Kidney (tissue), 14 donors: Measurements from ENCODE around the gene MCTP2. TPM values are rescaled to one million over a fixed set of nuclear protein-coding genes. Genes with fewer than 3 reads are reported as not detected.
"Not testable (repeated sequence)": the region's sequence is repeated elsewhere in the genome, so short reads cannot be mapped to it uniquely, and the experiment has no call there.

Experiments used
- DNase-seq, 5 donors: peaks; one replicate each; pipeline ENCODE4 v3.0.0-alpha.2; 2013 to 2020
- FAIRE-seq: peaks from 2 replicates; lab custom pipeline; 2012; peaks lifted over from hg19 to GRCh38; lab: Jason Lieb, UNC
- H3K27ac ChIP-seq, 2 donors: one replicate each; pipeline ENCODE4 v1.7.0; 2013; ENCODE audit warnings: low read depth in 2 of 2, low read length in 2 of 2, inconsistent platforms in 1 of 2
- H3K27me3 ChIP-seq: one replicate; pipeline ENCODE4 v1.7.1; 2013; ENCODE audit warnings: low read length, inconsistent platforms; ENCODE audit not compliant: control insufficient read depth, insufficient read depth
- H3K36me3 ChIP-seq, 3 donors: one replicate each; pipeline versions ENCODE4 v1.7.0 to v1.7.1; 2013; ENCODE audit warnings: low read length in 3 of 3, control low read depth in 1 of 3, inconsistent platforms in 1 of 3; ENCODE audit not compliant: insufficient read depth in 3 of 3, control insufficient read depth in 2 of 3
- H3K4me1 ChIP-seq, 3 donors: one replicate each; pipeline versions ENCODE4 v1.7.0 to v1.7.1; 2013; ENCODE audit warnings: low read length in 3 of 3, inconsistent platforms in 1 of 3, low read depth in 1 of 3; ENCODE audit not compliant: control insufficient read depth in 2 of 3, insufficient read depth in 2 of 3
- H3K4me3 ChIP-seq, 3 donors: one replicate each; pipeline versions ENCODE4 v1.7.0 to v1.8.1; 2013; ENCODE audit warnings: low read length in 3 of 3, control low read depth in 1 of 3, inconsistent platforms in 1 of 3
- H3K9ac ChIP-seq, 3 donors: one replicate each; pipeline versions ENCODE4 v1.7.0 to v1.7.1; 2013; ENCODE audit warnings: low read length in 3 of 3, control low read depth in 1 of 3, inconsistent platforms in 1 of 3
- H3K9me3 ChIP-seq, 3 donors: one replicate each; pipeline versions ENCODE4 v1.7.0 to v1.7.1; 2013; ENCODE audit warnings: low read length in 3 of 3, control low read depth in 1 of 3, inconsistent platforms in 1 of 3; ENCODE audit not compliant: control insufficient read depth in 2 of 3, insufficient read depth in 1 of 3
- intact Hi-C: fragments of 100-400 bp; cut with DNase I; formaldehyde crosslinking; loops from one replicate; pipeline ENCODE4 v1.11.1; 2022
- polyA plus RNA-seq: library from polyadenylated mRNA; stranded (reverse); fragments of 350-450 nt; fragmentation: Illumina TruSeq; extraction: RNeasy Lipid Tissue Mini Kit (QIAGEN cat#74804); gene quantifications from one replicate; pipeline ENCODE4 v1.2.3, GENCODE V29; 2014; ENCODE audit warnings: low read depth, low replicate concordance; ENCODE audit not compliant: insufficient read depth
- total RNA-seq: library from RNA; stranded (reverse); fragmentation: NEBNext Ultra II Directional; extraction: Animal tissue kit (Norgen Biotek cat#: 25700); gene quantifications from one replicate; pipeline ENCODE4 v1.2.1, GENCODE V29; 2021
- TF ChIP-seq, protein P1 (sequence below): IDR thresholded peaks from 3 replicates; pipeline ENCODE4 v1.5.1; 2012; ENCODE audit warnings: mild to moderate bottlenecking, moderate library complexity, borderline replicate concordance; ENCODE audit not compliant: insufficient read depth; ENCODE audit errors: extremely low read depth
- donor health status: control.
- donor health status: control.
- donor health status: control.
- donor health status: control.
- donor health status: control.
- donor health status: DM: yes; HTN: yes; CAD: no.
- donor health status: Normal renal cell carcinoma (clear cell type).

The MCTP2 gene
- total and polyA plus RNA-seq, 2 donors from 2014 or later, result 1.2 to 21.1 TPM

DNA sequence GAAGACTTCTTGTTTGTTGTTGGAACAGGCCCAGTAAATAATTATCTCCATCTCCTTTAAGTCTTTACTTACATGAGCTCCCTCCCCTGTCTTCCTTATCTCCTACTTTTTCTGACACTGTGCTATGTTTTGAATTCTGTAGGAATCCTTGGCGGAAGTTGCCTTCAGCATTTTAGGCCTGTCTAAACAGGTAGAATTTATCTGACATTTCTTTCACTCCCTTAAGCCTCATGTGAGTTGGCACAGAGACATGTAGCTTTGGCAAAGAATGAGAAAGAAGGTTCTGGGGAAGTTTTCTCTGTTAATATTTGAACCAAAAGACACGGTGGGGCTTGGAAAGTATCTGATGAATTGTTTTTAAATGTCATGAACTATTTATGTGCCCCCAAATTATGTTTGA lies 8.1 kb downstream of the MCTP2 start:
- no peak for FAIRE-seq

DNA sequence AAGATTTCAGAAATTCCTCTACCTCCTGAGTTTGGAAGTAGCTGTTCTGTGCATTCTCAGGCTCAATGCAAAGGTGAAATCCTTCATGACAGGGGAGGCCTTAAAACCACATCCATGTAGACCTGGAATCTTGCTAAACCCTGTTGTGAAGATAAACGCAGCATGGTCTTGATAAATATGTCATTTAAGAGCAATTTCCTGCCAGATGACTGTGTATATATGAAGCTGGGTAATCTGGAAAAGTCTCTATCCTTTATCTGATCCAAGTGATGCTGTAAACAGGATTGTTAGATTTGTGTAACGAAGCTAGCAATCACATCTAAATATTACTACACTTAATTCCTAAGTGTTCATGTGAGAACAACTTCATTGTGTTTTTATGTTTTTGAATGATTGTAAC lies 9.1 kb downstream of the MCTP2 start:
- H3K36me3 ChIP-seq, result peaks cover 0 to 3% (median 0%) of the 10 kb centered on the region in 3 donors
- H3K27ac ChIP-seq, result no peak overlapping the region
- TF ChIP-seq, protein P1, sequence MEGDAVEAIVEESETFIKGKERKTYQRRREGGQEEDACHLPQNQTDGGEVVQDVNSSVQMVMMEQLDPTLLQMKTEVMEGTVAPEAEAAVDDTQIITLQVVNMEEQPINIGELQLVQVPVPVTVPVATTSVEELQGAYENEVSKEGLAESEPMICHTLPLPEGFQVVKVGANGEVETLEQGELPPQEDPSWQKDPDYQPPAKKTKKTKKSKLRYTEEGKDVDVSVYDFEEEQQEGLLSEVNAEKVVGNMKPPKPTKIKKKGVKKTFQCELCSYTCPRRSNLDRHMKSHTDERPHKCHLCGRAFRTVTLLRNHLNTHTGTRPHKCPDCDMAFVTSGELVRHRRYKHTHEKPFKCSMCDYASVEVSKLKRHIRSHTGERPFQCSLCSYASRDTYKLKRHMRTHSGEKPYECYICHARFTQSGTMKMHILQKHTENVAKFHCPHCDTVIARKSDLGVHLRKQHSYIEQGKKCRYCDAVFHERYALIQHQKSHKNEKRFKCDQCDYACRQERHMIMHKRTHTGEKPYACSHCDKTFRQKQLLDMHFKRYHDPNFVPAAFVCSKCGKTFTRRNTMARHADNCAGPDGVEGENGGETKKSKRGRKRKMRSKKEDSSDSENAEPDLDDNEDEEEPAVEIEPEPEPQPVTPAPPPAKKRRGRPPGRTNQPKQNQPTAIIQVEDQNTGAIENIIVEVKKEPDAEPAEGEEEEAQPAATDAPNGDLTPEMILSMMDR, result no peak
- intact Hi-C loops, result no loop called here
- H3K9me3 ChIP-seq, result peaks cover 0 to 4% (median 2%) of the 10 kb centered on the region in 3 donors
- DNase-seq, result no peak
- no peak overlapping the region for H3K9ac ChIP-seq
- no peaks in the 10 kb centered on the region for H3K27me3 ChIP-seq
- H3K4me1 ChIP-seq, result peaks cover 0 to 4% (median 0%) of the 10 kb centered on the region in 3 donors
- FAIRE-seq, result no peak
- H3K4me3 ChIP-seq, result no peak overlapping the region

More for the DNA sequence above, 8.1 kb downstream of the MCTP2 start:
- H3K27ac ChIP-seq, result peak overlapping the region in 1 of 2 donors; percentile 61
- no peaks in the 10 kb centered on the region for H3K27me3 ChIP-seq
- H3K4me1 ChIP-seq, result peaks cover 0 to 4% (median 0%) of the 10 kb centered on the region in 3 donors
- TF ChIP-seq, protein P1, result no peak
- intact Hi-C loops, result no loop called here
- H3K4me3 ChIP-seq, result no peak overlapping the region
- H3K36me3 ChIP-seq, result peaks cover 0 to 3% (median 0%) of the 10 kb centered on the region in 3 donors
- no peak for DNase-seq
- H3K9ac ChIP-seq, result no peak overlapping the region
- peaks cover 0 to 4% (median 2%) of the 10 kb centered on the region in 3 donors for H3K9me3 ChIP-seq

DNA sequence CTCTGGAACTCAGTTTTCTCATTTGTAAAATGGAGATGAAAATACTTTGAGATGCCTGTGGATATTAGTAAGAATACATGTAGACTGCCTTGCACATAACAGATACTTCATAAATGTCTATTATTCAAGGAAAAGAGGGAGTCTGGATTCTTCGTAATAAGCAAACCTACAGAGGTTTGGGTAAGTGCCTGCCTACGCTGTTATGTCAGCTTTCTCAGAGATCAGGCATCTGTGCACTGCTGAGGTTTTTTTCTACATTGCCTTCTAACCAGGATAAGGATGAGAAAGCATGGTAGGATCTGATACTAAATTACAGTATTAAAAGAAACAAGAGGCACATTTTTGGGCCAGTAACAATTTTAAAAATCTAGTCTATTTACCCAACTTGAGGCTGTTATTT lies 10.9 kb downstream of the MCTP2 start:
- Histone ChIP-seq H3K36me3 (peaks cover 0 to 3% (median 0%) of the 10 kb centered on the region in 3 donors), H3K9me3 (peaks cover 0 to 4% (median 2%) of the 10 kb centered on the region in 3 donors), H3K4me1 (peaks cover 0 to 4% (median 0%) of the 10 kb centered on the region in 3 donors), H3K27ac (no peak overlapping the region), H3K9ac (no peak overlapping the region), H3K27me3 (no peaks in the 10 kb centered on the region), H3K4me3 (no peak overlapping the region)
- FAIRE-seq, result no peak
- TF ChIP-seq, protein P1, result no peak
- intact Hi-C loops, result no loop called here
- no peak for DNase-seq

DNA sequence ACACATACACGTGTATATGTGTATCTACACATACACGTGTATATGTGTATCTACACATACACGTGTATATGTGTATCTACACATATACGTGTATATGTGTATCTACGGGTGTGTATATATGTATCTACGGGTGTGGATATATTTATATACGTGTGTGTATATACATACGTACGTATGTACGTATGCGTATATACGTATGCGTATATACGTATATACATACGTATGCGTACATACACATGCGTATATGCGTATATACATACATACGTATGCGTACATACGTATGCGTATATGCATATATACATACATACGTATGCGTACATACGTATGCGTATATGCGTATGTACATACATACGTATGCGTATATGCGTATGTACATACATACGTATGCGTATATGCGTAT lies 11.6 kb downstream of the MCTP2 start:
- H3K9ac ChIP-seq, H3K27ac ChIP-seq, FAIRE-seq, H3K4me1 ChIP-seq, DNase-seq, H3K9me3 ChIP-seq, H3K27me3 ChIP-seq, intact Hi-C loops, H3K4me3 ChIP-seq, H3K36me3 ChIP-seq: not testable (repeated sequence)
